ENCODE measurements around the gene ZNF385B.

- TF ChIP-seq POLR2AphosphoS5 (IDR thresholded peaks at IDR 0.05) (no peak), RAD21 (conservative IDR thresholded peaks at IDR 0.05) (no peak), TAF1 (IDR thresholded peaks at IDR 0.05; ENCODE audit: low read depth) (no peak), EZH2 (IDR thresholded peaks at IDR 0.05; ENCODE audit: borderline replicate concordance, insufficient read depth, low read length, poor library complexity, severe bottlenecking) (no peak), REST (IDR thresholded peaks at IDR 0.05; ENCODE audit: borderline replicate concordance) (no peak), EP300 (conservative IDR thresholded peaks at IDR 0.05; ENCODE audit: poor library complexity, severe bottlenecking) (no peak), MXI1 (conservative IDR thresholded peaks at IDR 0.05; ENCODE audit: poor library complexity, severe bottlenecking) (no peak)
- TF ChIP-seq, protein P1, sequence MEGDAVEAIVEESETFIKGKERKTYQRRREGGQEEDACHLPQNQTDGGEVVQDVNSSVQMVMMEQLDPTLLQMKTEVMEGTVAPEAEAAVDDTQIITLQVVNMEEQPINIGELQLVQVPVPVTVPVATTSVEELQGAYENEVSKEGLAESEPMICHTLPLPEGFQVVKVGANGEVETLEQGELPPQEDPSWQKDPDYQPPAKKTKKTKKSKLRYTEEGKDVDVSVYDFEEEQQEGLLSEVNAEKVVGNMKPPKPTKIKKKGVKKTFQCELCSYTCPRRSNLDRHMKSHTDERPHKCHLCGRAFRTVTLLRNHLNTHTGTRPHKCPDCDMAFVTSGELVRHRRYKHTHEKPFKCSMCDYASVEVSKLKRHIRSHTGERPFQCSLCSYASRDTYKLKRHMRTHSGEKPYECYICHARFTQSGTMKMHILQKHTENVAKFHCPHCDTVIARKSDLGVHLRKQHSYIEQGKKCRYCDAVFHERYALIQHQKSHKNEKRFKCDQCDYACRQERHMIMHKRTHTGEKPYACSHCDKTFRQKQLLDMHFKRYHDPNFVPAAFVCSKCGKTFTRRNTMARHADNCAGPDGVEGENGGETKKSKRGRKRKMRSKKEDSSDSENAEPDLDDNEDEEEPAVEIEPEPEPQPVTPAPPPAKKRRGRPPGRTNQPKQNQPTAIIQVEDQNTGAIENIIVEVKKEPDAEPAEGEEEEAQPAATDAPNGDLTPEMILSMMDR (IDR thresholded peaks at IDR 0.05; ENCODE audit: poor library complexity, severe bottlenecking), result no peak
Observed at GRCh38 chr2:179571252-179571651, 290.2 kb downstream of the ZNF385B start.

Data from neural cell (in vitro differentiated cells).